Heart left ventricle (tissue), 16 donors: ENCODE data around the gene UPP1. TPM values are rescaled to one million over a fixed set of nuclear protein-coding genes. Genes with fewer than 3 reads are reported as not detected.
"Not testable (repeated sequence)": the region's sequence is repeated elsewhere in the genome, so short reads cannot be mapped to it uniquely, and the experiment has no call there.

Source experiments
- ATAC-seq, 4 donors: fragments of 200-7000 bp; cut with Tn5 transposase; one replicate each; pipeline ENCODE4 v1.9.1; 2020 to 2022; ENCODE audit warnings: moderate library complexity in 4 of 4, mild to moderate bottlenecking in 3 of 4, moderate number of reproducible peaks in 1 of 4
- DNase-seq, 5 donors: peaks; one replicate each; pipeline ENCODE4 v3.0.0-alpha.2; 2020
- H3K27ac ChIP-seq, 12 donors: fragments of 200-600 bp; sonication (generic) in 4 of 12; one replicate each; pipeline versions ENCODE4 v1.5.0 to v1.8.0; 2016 to 2022; ENCODE audit warnings: mild to moderate bottlenecking in 2 of 12
- H3K27me3 ChIP-seq, 9 donors: fragments of 200-600 bp; sonication (generic) in 2 of 9; one replicate each; pipeline versions ENCODE4 v1.5.1 to v1.8.0; 2016 to 2022; ENCODE audit warnings: mild to moderate bottlenecking in 3 of 9
- H3K36me3 ChIP-seq, 9 donors: fragments of 200-600 bp; sonication (generic) in 2 of 9; one replicate each; pipeline versions ENCODE4 v1.5.0 to v1.8.0; 2018 to 2022; ENCODE audit warnings: mild to moderate bottlenecking in 2 of 9
- H3K4me1 ChIP-seq, 12 donors: fragments of 200-600 bp; sonication (generic) in 4 of 12; one replicate each; pipeline versions ENCODE4 v1.5.0 to v1.8.0; 2016 to 2022; ENCODE audit warnings: mild to moderate bottlenecking in 3 of 12
- H3K4me3 ChIP-seq, 12 donors: fragments of 200-600 bp; sonication (generic) in 4 of 12; one replicate each; pipeline versions ENCODE4 v1.5.0 to v1.8.0; 2017 to 2022; ENCODE audit warnings: mild to moderate bottlenecking in 9 of 12, moderate library complexity in 4 of 12
- H3K9me3 ChIP-seq, 12 donors: fragments of 200-600 bp; sonication (generic) in 4 of 12; one replicate each; pipeline versions ENCODE4 v1.5.0 to v1.8.0; 2016 to 2022; ENCODE audit warnings: mild to moderate bottlenecking in 1 of 12
- POLR2A ChIP-seq, 2 donors: fragments of 450-650 bp; IDR thresholded peaks; one replicate each; pipeline ENCODE4 v1.6.1; 2017; ENCODE audit warnings: antibody characterized with exemption in 2 of 2, mild to moderate bottlenecking in 2 of 2, moderate library complexity in 2 of 2
- WGBS, 4 donors: extraction: QIAGEN DNeasy Blood & Tissue Kit in 2 of 4; methylation state at CpG; one replicate each; pipeline versions ENCODE4 v1.1.5 to v1.1.7; 2013 to 2018; 5-methylcytosine and 5-hydroxymethylcytosine counted together
- intact Hi-C, 10 donors: fragments of 100-400 bp; cut with DNase I; formaldehyde crosslinking; loops; one replicate each; pipeline versions ENCODE4 v1.11.1 to v1.14.2; 2022
- polyA plus RNA-seq, 2 donors: library from polyadenylated mRNA; stranded (reverse); fragments of 200-250 nt; gene quantifications; one replicate each; pipeline ENCODE4 v1.2.3, GENCODE V29; 2013
- total RNA-seq, 9 donors: library from RNA; depleted of rRNA in 2 of 9; stranded (reverse); fragments of >200 nt in 2 of 9; fragmentation: NEBNext Ultra II Directional in 3 of 9; extraction: Animal tissue kit (Norgen Biotek cat#: 25700) in 3 of 9; gene quantifications; one replicate each; pipeline versions ENCODE4 v1.1.0 to v1.2.4, GENCODE V29; 2016 to 2023
- TF ChIP-seq, protein P1 (sequence below), 12 donors: fragments of 200-600 bp; sonication (generic) in 4 of 12; IDR thresholded peaks; one replicate each; pipeline versions ENCODE4 v1.5.0 to v1.8.0; 2018 to 2022; ENCODE audit warnings: antibody characterized with exemption in 12 of 12, mild to moderate bottlenecking in 5 of 12
- donor health status: ischemic (EF 13 %, LVEDD 7.1; RV severe dilation, severe dysfunction).
- donor health status: healthy with polysubstance abuse.
- donor health status: DM: no; HTN: yes; CAD: no.
- donor health status: DM: no; HTN: no; CAD: no.
- donor health status: ischemic (EF 25% LVEDD 6.9; RV normal size, moderate dysfunction).
- donor health status: ischemic (EF 25% LVEDD 5.7; RV mildly dilated, moderate dysfunction).
- donor health status: healthy.
- donor health status: DM: yes; HTN: yes; CAD: no.
- donor health status: ischemic (EF 35%, LVEDD 5.7; RV mildly dilated, moderate dysfunction).
- donor health status: nonischemic (EF 11% LVEDD 7.7; RV severe dilation, severe dysfunction).
- donor health status: DM: yes; HTN: yes; CAD: no.
- donor health status: PGD.
- donor health status: ischemic (EF 29% LVEDD 5.4; RV normal size, mild dysfunction).
- donor health status: nonischemic (EF 23%, LVEDD 6.1; RV moderate dilation, normal function).

UPP1 gene
- total and polyA plus RNA-seq, 11 donors = 5.8 to 33.2 (median 18.8) TPM

DNA sequence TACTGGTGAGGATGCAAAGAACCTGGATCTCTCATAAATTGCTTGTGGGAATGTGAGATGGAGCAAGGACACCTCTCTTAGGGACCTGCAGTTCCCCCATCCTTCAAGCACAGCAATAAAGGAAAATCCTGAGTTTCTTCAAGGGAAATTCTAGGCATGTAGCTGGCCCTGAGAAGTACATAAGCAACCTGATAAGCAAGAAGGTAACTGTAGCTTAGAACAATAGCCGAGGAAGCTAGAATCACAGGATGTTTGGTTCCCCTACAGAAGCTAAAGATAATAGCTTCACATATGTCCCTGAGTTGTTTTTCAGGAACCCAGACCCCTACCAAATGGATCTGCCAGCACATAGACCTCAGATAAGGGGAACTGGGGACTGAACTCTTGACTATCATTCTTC is 11.6 kb upstream of the UPP1 start:
- TF ChIP-seq, protein P1, sequence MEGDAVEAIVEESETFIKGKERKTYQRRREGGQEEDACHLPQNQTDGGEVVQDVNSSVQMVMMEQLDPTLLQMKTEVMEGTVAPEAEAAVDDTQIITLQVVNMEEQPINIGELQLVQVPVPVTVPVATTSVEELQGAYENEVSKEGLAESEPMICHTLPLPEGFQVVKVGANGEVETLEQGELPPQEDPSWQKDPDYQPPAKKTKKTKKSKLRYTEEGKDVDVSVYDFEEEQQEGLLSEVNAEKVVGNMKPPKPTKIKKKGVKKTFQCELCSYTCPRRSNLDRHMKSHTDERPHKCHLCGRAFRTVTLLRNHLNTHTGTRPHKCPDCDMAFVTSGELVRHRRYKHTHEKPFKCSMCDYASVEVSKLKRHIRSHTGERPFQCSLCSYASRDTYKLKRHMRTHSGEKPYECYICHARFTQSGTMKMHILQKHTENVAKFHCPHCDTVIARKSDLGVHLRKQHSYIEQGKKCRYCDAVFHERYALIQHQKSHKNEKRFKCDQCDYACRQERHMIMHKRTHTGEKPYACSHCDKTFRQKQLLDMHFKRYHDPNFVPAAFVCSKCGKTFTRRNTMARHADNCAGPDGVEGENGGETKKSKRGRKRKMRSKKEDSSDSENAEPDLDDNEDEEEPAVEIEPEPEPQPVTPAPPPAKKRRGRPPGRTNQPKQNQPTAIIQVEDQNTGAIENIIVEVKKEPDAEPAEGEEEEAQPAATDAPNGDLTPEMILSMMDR (IDR thresholded peaks at IDR 0.05) = no peak
- TF ChIP-seq POLR2A (IDR thresholded peaks at IDR 0.05) = no peak
- DNase-seq = no peak

DNA sequence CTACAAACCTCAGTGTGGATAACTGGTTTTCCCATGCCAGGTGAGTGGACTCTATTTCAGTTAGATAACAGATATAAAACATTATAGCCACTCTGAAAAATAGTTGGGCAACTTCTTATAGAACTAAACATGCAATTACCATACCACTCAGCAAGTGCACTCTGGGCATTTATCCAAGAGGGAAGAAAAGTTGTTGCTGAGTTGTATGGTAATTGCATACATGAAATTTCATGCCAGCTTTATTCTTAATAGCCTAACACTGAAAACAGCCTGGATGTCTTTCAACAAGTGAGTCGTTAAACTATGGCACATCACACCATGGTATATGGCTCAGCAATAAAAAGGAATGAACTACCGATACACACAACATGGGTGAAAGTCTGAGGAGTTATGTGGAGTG is 10.6 kb upstream of the UPP1 start:
- peaks cover 0 to 19% (median 4%) of the 10 kb centered on the region in 12 donors for H3K4me1 ChIP-seq
- H3K36me3 ChIP-seq = no peaks in the 10 kb centered on the region
- H3K27ac ChIP-seq = no peak overlapping the region
- WGBS, 4 donors = 66 to 80% (median 76%) methylated on average over 2 of the region's 2 CpGs
- no peak for DNase-seq
- no peak overlapping the region for H3K4me3 ChIP-seq
- TF ChIP-seq POLR2A (IDR thresholded peaks at IDR 0.05) = no peak
- TF ChIP-seq, protein P1 (IDR thresholded peaks at IDR 0.05) = no peak
- H3K27me3 ChIP-seq = no peaks in the 10 kb centered on the region
- intact Hi-C loops = no loop called here
- H3K9me3 ChIP-seq = no peaks in the 10 kb centered on the region
- no peak for ATAC-seq

More for the DNA sequence above, 11.6 kb upstream of the UPP1 start:
- Histone ChIP-seq H3K4me3 (no peak overlapping the region), H3K4me1 (peaks cover 0 to 11% (median 0%) of the 10 kb centered on the region in 12 donors), H3K36me3 (no peaks in the 10 kb centered on the region), H3K27me3 (no peaks in the 10 kb centered on the region), H3K9me3 (peaks cover 0 to under 1% (median 0%) of the 10 kb centered on the region in 12 donors), H3K27ac (no peak overlapping the region)
- no peak for ATAC-seq
- intact Hi-C loops = no loop called here
- WGBS, 4 donors = 65 to 89% (median 70%) methylated on average over 1 of the region's 1 CpG

DNA sequence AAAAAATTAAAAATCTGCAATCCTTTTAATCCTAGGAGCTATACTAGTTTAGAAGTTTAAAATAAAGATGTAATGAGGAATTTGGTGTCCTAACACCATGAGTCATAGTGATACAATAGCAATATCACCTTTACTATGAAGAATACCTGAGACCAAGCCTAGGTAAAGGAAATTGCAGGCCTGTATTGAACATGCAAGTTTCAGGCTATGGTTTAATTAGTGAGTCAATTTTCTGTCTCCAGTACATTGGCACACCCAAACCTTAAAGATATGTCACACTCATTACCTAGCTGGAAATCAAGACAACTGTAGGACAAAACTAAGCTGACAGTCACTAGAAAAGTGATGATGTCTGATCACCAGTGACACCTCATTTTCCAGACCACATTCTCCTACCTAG is 6.7 kb upstream of the UPP1 start:
- intact Hi-C loops, H3K36me3 ChIP-seq, H3K4me3 ChIP-seq, H3K9me3 ChIP-seq, DNase-seq, H3K27me3 ChIP-seq, ATAC-seq, H3K27ac ChIP-seq: not testable (repeated sequence)
- H3K4me1 ChIP-seq = peaks cover 0 to 57% (median 14%) of the 10 kb centered on the region in 12 donors

DNA sequence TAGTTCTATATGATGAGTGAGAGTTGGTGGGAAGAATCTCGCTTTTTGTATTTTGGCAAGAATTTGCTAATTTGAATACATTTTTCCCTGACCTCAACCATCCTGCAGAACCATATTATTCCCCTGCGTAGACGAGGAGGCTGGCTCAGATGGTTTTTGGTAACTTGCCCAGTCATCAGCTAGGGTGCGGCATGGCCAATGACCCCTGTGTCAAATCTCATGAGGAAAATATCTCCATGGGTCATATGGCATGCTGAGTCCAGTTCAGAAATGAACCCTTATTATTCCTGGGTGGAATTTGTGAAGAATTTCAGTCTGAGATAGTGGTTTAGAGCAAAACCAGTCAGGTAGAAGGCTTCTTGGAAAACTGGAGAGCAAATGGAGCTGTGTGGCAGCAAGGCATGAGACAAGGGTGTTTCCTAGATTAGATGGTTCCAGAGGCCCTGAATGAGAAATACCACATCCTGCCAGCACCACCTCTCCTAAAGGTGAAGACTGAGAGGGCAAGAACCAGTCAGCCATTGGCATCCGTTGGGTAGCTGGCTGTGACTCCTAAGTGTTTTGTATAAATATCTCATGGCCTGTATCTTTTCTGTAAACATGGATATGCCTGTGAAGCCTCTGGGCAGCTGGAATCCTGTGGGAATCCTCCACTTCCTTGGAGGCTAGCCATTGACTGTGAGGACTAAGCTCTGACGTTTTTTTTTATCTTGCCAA is 5.8 kb upstream of the UPP1 start:
- ATAC-seq = no peak
- intact Hi-C loops = no loop called here

More for the DNA sequence above, 5.8 kb upstream of the UPP1 start:
- Histone ChIP-seq H3K27me3 (no peaks in the 10 kb centered on the region), H3K4me3 (no peak overlapping the region), H3K4me1 (peaks cover 3 to 62% (median 21%) of the 10 kb centered on the region in 12 donors), H3K27ac (no peak overlapping the region), H3K9me3 (no peaks in the 10 kb centered on the region), H3K36me3 (no peaks in the 10 kb centered on the region)
- WGBS, 4 donors = 54 to 64% (median 56%) methylated on average over 6 of the region's 6 CpGs
- TF ChIP-seq POLR2A (IDR thresholded peaks at IDR 0.05) = no peak
- TF ChIP-seq, protein P1 (IDR thresholded peaks at IDR 0.05) = no peak
- no peak for DNase-seq
